ENCODE results near the gene LDHA. TPM values are rescaled to one million over a fixed set of nuclear protein-coding genes. Genes with fewer than 3 reads are reported as not detected.
A peak's percentile ranks its signal among the peaks of the same experiment; 100 is the strongest.

Gene LDHA
- total and polyA plus RNA-seq, 2 of the 13 experiments (the other 11 are each of a cell fraction or from before 2014, with no cell fraction given), result 805 to 1,547 TPM

GRCh38 chr11:18394275-18394927 lies at the start of gene LDHA (continued):
- peak; percentile 98; the same call in 1 of the 2 replicates for TF ChIP-seq KIAA2018 (CRISPR knock-in tag; IDR thresholded peaks at IDR 0.05; ENCODE audit: borderline replicate concordance)
- no peak for TF ChIP-seq ZNF180 (CRISPR knock-in tag; IDR thresholded peaks at IDR 0.05; ENCODE audit: borderline replicate concordance, low read depth)
- peak; percentile 92; the same call in 1 of the 2 replicates for TF ChIP-seq HOXA5 (CRISPR knock-in tag; IDR thresholded peaks at IDR 0.05)
- TF ChIP-seq TFDP1 (CRISPR knock-in tag; IDR thresholded peaks at IDR 0.05; ENCODE audit: borderline replicate concordance), result peak; percentile 97; the same call in 1 of the 2 replicates
- no peak; the same call in 1 of the 2 replicates for TF ChIP-seq TP53 (CRISPR knock-in tag; conservative IDR thresholded peaks at IDR 0.05)
- TF ChIP-seq CSRNP1 (CRISPR knock-in tag; IDR thresholded peaks at IDR 0.05), result peak; percentile 98
- no peak for TF ChIP-seq ZNF34 (CRISPR knock-in tag; IDR thresholded peaks at IDR 0.05; ENCODE audit: borderline replicate concordance)
- TF ChIP-seq KLF9 (CRISPR knock-in tag; IDR thresholded peaks at IDR 0.05; ENCODE audit: low read depth), result peak; percentile 82; the same call in 1 of the 2 replicates
- TF ChIP-seq MED13 (CRISPR knock-in tag; IDR thresholded peaks at IDR 0.05), result 0 out of 2 replicates have a peak, but pooled peaks have one; percentile 23
- TF ChIP-seq NFE2L1 (CRISPR knock-in tag; IDR thresholded peaks at IDR 0.05; ENCODE audit: borderline replicate concordance), result no peak; the same call in 1 of the 2 replicates
- 0 out of 2 replicates have a peak, but pooled peaks have one; percentile 62 for TF ChIP-seq FOXK1 (CRISPR knock-in tag; IDR thresholded peaks at IDR 0.05; ENCODE audit: borderline replicate concordance, low read depth)
- no peak for TF ChIP-seq ZNF326 (CRISPR knock-in tag; IDR thresholded peaks at IDR 0.05; ENCODE audit: borderline replicate concordance)
- peak; percentile 93 for TF ChIP-seq ZBTB26 (CRISPR knock-in tag; IDR thresholded peaks at IDR 0.05; ENCODE audit: borderline replicate concordance)
- TF ChIP-seq RAD51 (IDR thresholded peaks at IDR 0.05; ENCODE audit: borderline replicate concordance), result no peak
- peak; percentile 89 for TF ChIP-seq PHF8 (CRISPR knock-in tag; IDR thresholded peaks at IDR 0.05)
- no peak; the same call in none of the 2 replicates for TF ChIP-seq ELF1 (CRISPR knock-in tag; IDR thresholded peaks at IDR 0.05)
- TF ChIP-seq ZNF350 (CRISPR knock-in tag; IDR thresholded peaks at IDR 0.05; ENCODE audit: borderline replicate concordance, low read depth), result peak; percentile 91
